K562 (cell line): ENCODE measurements around the gene SCAANT1. TPM values are rescaled to one million over a fixed set of nuclear protein-coding genes. Genes with fewer than 3 reads are reported as not detected.

Experiments
- ATAC-seq: fragments of 200-7000 bp; cut with Tn5 transposase; 3 replicates; pipeline ENCODE4 v1.9.1; 2020; ENCODE audit warnings: moderate library complexity
- BruUV-seq: library from RNA; stranded (reverse); fragments of 400-500 nt; replicated peaks from 2 replicates; lab custom pipeline; 2021; lab: Mats Ljungman, UMichigan
- CTCF ChIA-PET: fragments of 300-600 bp; formaldehyde crosslinking; extraction: SDS; loops from one replicate; lab custom pipeline; 2021; ENCODE audit warnings: low intra/inter-chr PET ratio; lab: Yijun Ruan, JAX
- POLR2A ChIA-PET: fragments of 300-600, 350-650 bp; sonication (Branson Sonifier 250); formaldehyde crosslinking; extraction: SDS; loops from one replicate; lab custom pipeline; 2021; ENCODE audit warnings: antibody characterized with exemption, inconsistent platforms; lab: Yijun Ruan, JAX
- DNase-seq, 4 experiments: peaks; one replicate each; pipeline versions ENCODE4 v3.0.0 to v3.0.0-alpha.2; 2011 to 2018; ENCODE audit warnings: low spot score in 3 of 4, mixed read lengths in 3 of 4; ENCODE audit errors: extremely low read depth in 1 of 4
- FAIRE-seq: peaks from 2 replicates; lab custom pipeline; 2011; peaks lifted over from hg19 to GRCh38; lab: Jason Lieb, UNC
- H2AFZ ChIP-seq: 2 replicates; pipeline ENCODE4 v1.6.0; 2011; ENCODE audit warnings: low read depth, low read length, control low read depth, inconsistent platforms
- H3K27ac ChIP-seq: fragments of 200-600 bp; 3 replicates; pipeline ENCODE4 v1.8.0; 2011; ENCODE audit warnings: low read depth, mild to moderate bottlenecking, control low read depth, inconsistent platforms, low read length, moderate library complexity, mixed read lengths; ENCODE audit errors: extremely low read depth
- H3K27me3 ChIP-seq, 2 experiments: fragments of 300-600 bp in 1 of 2; 2 replicates in 1 of 2; 3 replicates in 1 of 2; pipeline versions ENCODE4 v1.6.0 to v1.8.0; 2011; ENCODE audit warnings: inconsistent platforms in 2 of 2, low read length in 2 of 2, mild to moderate bottlenecking in 1 of 2, mixed read lengths in 1 of 2, moderate library complexity in 1 of 2; ENCODE audit not compliant: control insufficient read depth in 2 of 2, insufficient read depth in 2 of 2
- H3K36me3 ChIP-seq: fragments of 300-600 bp; 3 replicates; pipeline ENCODE4 v1.8.0; 2011; ENCODE audit warnings: mild to moderate bottlenecking, low read length, inconsistent platforms; ENCODE audit not compliant: control insufficient read depth, insufficient read depth
- H3K4me1 ChIP-seq, 2 experiments: fragments of 200-600 bp in 1 of 2; replicated peaks in 1 of 2; 2 replicates in 1 of 2; 3 replicates in 1 of 2; pipeline versions ENCODE4 v1.5.1 to v1.8.0; 2011; ENCODE audit warnings: inconsistent platforms in 2 of 2, low read length in 2 of 2, mild to moderate bottlenecking in 1 of 2, mixed read lengths in 1 of 2, moderate library complexity in 1 of 2; ENCODE audit not compliant: control insufficient read depth in 2 of 2, insufficient read depth in 2 of 2
- H3K4me2 ChIP-seq: 2 replicates; pipeline ENCODE4 v1.6.1; 2011; ENCODE audit warnings: low read length, control low read depth, inconsistent platforms, mixed read lengths; ENCODE audit not compliant: insufficient read depth
- H3K4me3 ChIP-seq: fragments of 200-600 bp; sonication (generic), shearing (Covaris generic); 2 replicates; pipeline ENCODE4 v1.5.1; 2016; ENCODE audit warnings: control low read depth, inconsistent platforms
- H3K79me2 ChIP-seq: fragments of 200-600 bp; 3 replicates; pipeline ENCODE4 v1.8.0; 2011; ENCODE audit warnings: low read length, inconsistent platforms; ENCODE audit not compliant: control insufficient read depth, insufficient read depth
- H3K9ac ChIP-seq, 2 experiments: 2 replicates each; pipeline versions ENCODE4 v1.6.0 to v1.6.1; 2011; ENCODE audit warnings: low read depth in 2 of 2, low read length in 2 of 2, control low read depth in 1 of 2, inconsistent platforms in 1 of 2, mild to moderate bottlenecking in 1 of 2, mixed read lengths in 1 of 2; ENCODE audit not compliant: insufficient read depth in 1 of 2
- H3K9me1 ChIP-seq: one replicate; pipeline ENCODE4 v1.6.0; 2011; ENCODE audit warnings: inconsistent platforms, mild to moderate bottlenecking, low read length, moderate library complexity; ENCODE audit not compliant: control insufficient read depth, insufficient read depth
- H3K9me3 ChIP-seq: replicated peaks from 2 replicates; pipeline ENCODE4 v1.5.1; 2011; ENCODE audit warnings: low read depth, low read length, inconsistent platforms; ENCODE audit not compliant: control insufficient read depth, insufficient read depth
- H4K20me1 ChIP-seq: replicated peaks from 2 replicates; pipeline ENCODE4 v1.6.1; 2011; ENCODE audit warnings: low read length, inconsistent platforms, mixed read lengths; ENCODE audit not compliant: control insufficient read depth, insufficient read depth
- CEBPB ChIP-seq: fragments of 450-650 bp; IDR thresholded peaks from 2 replicates; pipeline ENCODE4 v1.6.1; 2016; ENCODE audit warnings: missing genetic modification characterization, missing compliant biosample characterization
- CHD7 ChIP-seq: fragments of 200-600 bp; sonication (generic); IDR thresholded peaks from one replicate; pipeline ENCODE4 v1.6.1; 2012; ENCODE audit warnings: mild to moderate bottlenecking, low read depth, low read length, inconsistent platforms
- KDM1A ChIP-seq, 2 experiments: fragments of 450-650 bp; IDR thresholded peaks; 2 replicates each; pipeline ENCODE4 v1.6.1; 2016; ENCODE audit warnings: mild to moderate bottlenecking in 2 of 2
- KDM5B ChIP-seq: fragments of 200-600 bp; sonication (generic); IDR thresholded peaks from 2 replicates; pipeline ENCODE4 v1.6.1; 2012; ENCODE audit warnings: low read depth, mild to moderate bottlenecking, moderate library complexity, low read length, control low read depth, inconsistent platforms; ENCODE audit not compliant: insufficient replicate concordance
- ZNF212 ChIP-seq: fragments of 450-650 bp; formaldehyde crosslinking; IDR thresholded peaks from 2 replicates; pipeline ENCODE4 v1.4.0; 2020; ENCODE audit warnings: mild to moderate bottlenecking
- WGBS: fragments of 100-300 bp; shearing (Covaris generic); methylation state at CpG from one replicate; pipeline ENCODE4 v1.1.6; 2016; ENCODE audit warnings: low coverage, mixed read lengths; ENCODE audit not compliant: insufficient coverage; ENCODE audit errors: missing lambda C conversion rate; 5-methylcytosine and 5-hydroxymethylcytosine counted together
- in situ Hi-C: fragments of 300-500 bp; cut with MboI; formaldehyde crosslinking; loops from 4 replicates; pipeline ENCODE4 v1.15.0; 2018; ENCODE audit warnings: inconsistent platforms, mixed read lengths
- intact Hi-C: fragments of 100-400 bp; cut with micrococcal nuclease; formaldehyde crosslinking; loops from 2 replicates; pipeline ENCODE4 v1.14.2; 2022
- polyA plus RNA-seq, 8 experiments: library from polyadenylated mRNA; depleted of rRNA in 4 of 8; stranded (reverse) in 5 of 8; unstranded in 3 of 8; fragments of >200 nt; fragmentation: Nextera tagmentation in 2 of 8; fragmentation: Illumina TruSeq in 1 of 8; extraction: Ambion mirVana in 2 of 8; extraction: Trizol in 1 of 8; gene quantifications; 2 replicates each; pipeline versions ENCODE4 v1.2.1 to v1.2.3, GENCODE V29; 2011 to 2014; ENCODE audit warnings: inconsistent platforms in 1 of 8, missing spikeins in 1 of 8
- total RNA-seq, 7 experiments: library from RNA; depleted of rRNA in 6 of 7; stranded (reverse); fragments of >200 nt in 6 of 7; fragmentation: Illumina TruSeq in 2 of 7; extraction: Trizol in 2 of 7; gene quantifications; 2 replicates each; pipeline versions ENCODE4 v1.2.1 to v1.2.3, GENCODE V29; 2011 to 2021; ENCODE audit warnings: low replicate concordance in 1 of 7
- TF ChIP-seq, protein P1 (sequence below): sonication (generic); formaldehyde crosslinking; IDR thresholded peaks from 2 replicates; pipeline ENCODE4 v1.8.1; 2023; ENCODE audit warnings: mild to moderate bottlenecking, missing genetic modification reagents

SCAANT1 gene
- total and polyA plus RNA-seq, 9 of the 15 experiments (the other 6 are each of a cell fraction or from before 2014, with no cell fraction given), result not detected

DNA sequence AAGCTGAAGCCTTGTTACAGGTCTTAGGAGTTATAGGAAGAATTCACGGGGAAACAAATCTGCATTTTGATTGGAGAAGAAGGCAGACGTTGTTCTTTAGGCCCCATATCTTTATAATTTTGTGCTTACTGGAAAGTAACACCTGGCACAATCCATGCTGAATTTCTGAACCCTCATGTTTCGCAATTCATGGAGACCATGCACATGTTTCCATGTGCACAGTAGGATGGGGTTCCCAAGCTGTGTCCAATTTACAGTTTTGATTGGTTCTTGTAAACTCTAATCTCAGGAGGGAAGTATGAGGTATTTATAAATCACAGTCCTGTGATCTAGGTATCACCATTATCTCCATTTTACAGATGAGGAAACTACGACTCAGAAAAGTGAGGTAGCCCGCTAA is 7.8 kb upstream of the SCAANT1 start:
- Histone ChIP-seq H3K27ac (no peak overlapping the region), H3K4me1 (no peaks in the 10 kb centered on the region), H3K9me3 (no peaks in the 10 kb centered on the region), H3K27me3 (no peaks in the 10 kb centered on the region), H3K79me2 (peaks cover 10% of the 10 kb centered on the region; the same call in 1 of the 3 replicates), H3K4me3 (no peak overlapping the region), H2AFZ (no peak overlapping the region), H3K9me1 (no peaks in the 10 kb centered on the region), H3K4me2 (no peak overlapping the region), H3K36me3 (peaks cover 78% of the 10 kb centered on the region), H3K9ac (no peak overlapping the region), H4K20me1 (no peaks in the 10 kb centered on the region)
- in situ Hi-C loops (no loop called here), intact Hi-C loops (no loop called here)
- POLR2A ChIA-PET, result no interaction called here
- WGBS, result 55% methylated on average over 5 of the region's 5 CpGs
- FAIRE-seq (no peak), ATAC-seq (no peak), DNase-seq (no peak)
- CTCF ChIA-PET, result no interaction called here
- no TSS peak for BruUV-seq
- 0 out of 4 replicates have a peak, but pooled peaks of 1 of the 2 experiments have one; percentile 13 for TF ChIP-seq KDM1A (IDR thresholded peaks at IDR 0.05)
- no peak for TF ChIP-seq KDM5B
- no peak for TF ChIP-seq ZNF212 (CRISPR knock-in tag)
- 0 out of 2 replicates have a peak, but pooled peaks have one; percentile 39 for TF ChIP-seq CEBPB
- TF ChIP-seq, protein P1, sequence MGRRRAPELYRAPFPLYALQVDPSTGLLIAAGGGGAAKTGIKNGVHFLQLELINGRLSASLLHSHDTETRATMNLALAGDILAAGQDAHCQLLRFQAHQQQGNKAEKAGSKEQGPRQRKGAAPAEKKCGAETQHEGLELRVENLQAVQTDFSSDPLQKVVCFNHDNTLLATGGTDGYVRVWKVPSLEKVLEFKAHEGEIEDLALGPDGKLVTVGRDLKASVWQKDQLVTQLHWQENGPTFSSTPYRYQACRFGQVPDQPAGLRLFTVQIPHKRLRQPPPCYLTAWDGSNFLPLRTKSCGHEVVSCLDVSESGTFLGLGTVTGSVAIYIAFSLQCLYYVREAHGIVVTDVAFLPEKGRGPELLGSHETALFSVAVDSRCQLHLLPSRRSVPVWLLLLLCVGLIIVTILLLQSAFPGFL, result no peak
- TF ChIP-seq CHD7, result no peak
